ENCODE measurements around the gene PHF10. TPM values are rescaled to one million over a fixed set of nuclear protein-coding genes. Genes with fewer than 3 reads are reported as not detected.
A peak's percentile ranks its signal among the peaks of the same experiment; 100 is the strongest.

The PHF10 gene
- total RNA-seq, 2 donors from 2014 or later: 38.4 to 62.3 TPM

DNA sequence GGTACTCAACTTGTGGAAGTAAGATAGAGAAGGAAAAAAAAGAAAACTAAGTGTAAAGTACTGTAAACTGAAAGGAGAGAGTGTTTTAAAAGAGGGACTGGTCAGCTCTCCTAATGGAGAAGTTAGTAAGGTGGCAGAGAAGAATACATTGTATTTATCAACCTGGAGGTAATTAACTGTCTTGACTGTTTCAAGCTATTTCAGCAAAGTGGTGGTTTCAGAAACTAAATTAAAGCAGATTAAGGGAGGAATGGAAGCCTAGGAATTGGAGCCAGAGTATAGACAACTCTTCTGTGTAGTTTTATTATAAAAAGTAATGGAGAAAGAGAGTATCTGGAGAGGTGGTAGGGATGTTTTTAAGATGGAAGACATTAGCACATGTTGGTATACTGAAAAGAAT lies 2.7 kb upstream of the PHF10 start:
- Histone ChIP-seq H3K36me3 (no peaks in the 10 kb centered on the region), H3K4me1 (ENCODE audit: control insufficient read depth in 1 of 2, low read depth in 2 of 2) (peaks cover 6 to 15% of the 10 kb centered on the region in 2 donors), H3K4me3 (no peak overlapping the region), H3K27me3 (replicated peaks; ENCODE audit: insufficient read depth) (no peaks in the 10 kb centered on the region), H3K27ac (no peak overlapping the region), H3K9me3 (no peaks in the 10 kb centered on the region)
- no peak for ATAC-seq (ENCODE audit: insufficient number of reproducible peaks, low FRiP score, low read depth)
- DNase-seq (ENCODE audit: low spot score): no peak
- TF ChIP-seq, protein P1, sequence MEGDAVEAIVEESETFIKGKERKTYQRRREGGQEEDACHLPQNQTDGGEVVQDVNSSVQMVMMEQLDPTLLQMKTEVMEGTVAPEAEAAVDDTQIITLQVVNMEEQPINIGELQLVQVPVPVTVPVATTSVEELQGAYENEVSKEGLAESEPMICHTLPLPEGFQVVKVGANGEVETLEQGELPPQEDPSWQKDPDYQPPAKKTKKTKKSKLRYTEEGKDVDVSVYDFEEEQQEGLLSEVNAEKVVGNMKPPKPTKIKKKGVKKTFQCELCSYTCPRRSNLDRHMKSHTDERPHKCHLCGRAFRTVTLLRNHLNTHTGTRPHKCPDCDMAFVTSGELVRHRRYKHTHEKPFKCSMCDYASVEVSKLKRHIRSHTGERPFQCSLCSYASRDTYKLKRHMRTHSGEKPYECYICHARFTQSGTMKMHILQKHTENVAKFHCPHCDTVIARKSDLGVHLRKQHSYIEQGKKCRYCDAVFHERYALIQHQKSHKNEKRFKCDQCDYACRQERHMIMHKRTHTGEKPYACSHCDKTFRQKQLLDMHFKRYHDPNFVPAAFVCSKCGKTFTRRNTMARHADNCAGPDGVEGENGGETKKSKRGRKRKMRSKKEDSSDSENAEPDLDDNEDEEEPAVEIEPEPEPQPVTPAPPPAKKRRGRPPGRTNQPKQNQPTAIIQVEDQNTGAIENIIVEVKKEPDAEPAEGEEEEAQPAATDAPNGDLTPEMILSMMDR (IDR thresholded peaks at IDR 0.05): no peak

DNA sequence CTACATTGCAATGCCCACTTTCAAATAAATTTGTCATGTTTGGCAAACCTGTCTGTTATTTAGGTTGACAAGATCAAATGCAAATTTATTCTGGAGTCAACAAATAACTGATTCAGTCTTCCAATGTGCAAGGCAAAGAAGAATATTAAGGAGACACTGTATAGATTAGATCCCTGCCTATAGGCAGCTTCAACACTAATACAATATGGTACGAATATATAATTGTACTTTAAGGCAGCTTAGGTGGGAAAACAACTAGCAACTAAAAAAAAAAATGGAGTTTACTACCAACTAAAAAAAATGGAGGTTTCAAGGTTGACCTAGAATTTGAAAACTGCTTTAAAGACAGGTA lies 1.7 kb upstream of the PHF10 start:
- no peak overlapping the region for H3K4me3 ChIP-seq
- no peak for ATAC-seq (ENCODE audit: insufficient number of reproducible peaks, low FRiP score, low read depth)
- no peaks in the 10 kb centered on the region for H3K36me3 ChIP-seq
- no peak overlapping the region for H3K27ac ChIP-seq
- H3K4me1 ChIP-seq (ENCODE audit: control insufficient read depth in 1 of 2, low read depth in 2 of 2): peaks cover 15 to 22% of the 10 kb centered on the region in 2 donors
- DNase-seq (ENCODE audit: low spot score): no peak
- TF ChIP-seq, protein P1 (IDR thresholded peaks at IDR 0.05): no peak
- H3K27me3 ChIP-seq (replicated peaks; ENCODE audit: insufficient read depth): no peaks in the 10 kb centered on the region
- no peaks in the 10 kb centered on the region for H3K9me3 ChIP-seq

DNA sequence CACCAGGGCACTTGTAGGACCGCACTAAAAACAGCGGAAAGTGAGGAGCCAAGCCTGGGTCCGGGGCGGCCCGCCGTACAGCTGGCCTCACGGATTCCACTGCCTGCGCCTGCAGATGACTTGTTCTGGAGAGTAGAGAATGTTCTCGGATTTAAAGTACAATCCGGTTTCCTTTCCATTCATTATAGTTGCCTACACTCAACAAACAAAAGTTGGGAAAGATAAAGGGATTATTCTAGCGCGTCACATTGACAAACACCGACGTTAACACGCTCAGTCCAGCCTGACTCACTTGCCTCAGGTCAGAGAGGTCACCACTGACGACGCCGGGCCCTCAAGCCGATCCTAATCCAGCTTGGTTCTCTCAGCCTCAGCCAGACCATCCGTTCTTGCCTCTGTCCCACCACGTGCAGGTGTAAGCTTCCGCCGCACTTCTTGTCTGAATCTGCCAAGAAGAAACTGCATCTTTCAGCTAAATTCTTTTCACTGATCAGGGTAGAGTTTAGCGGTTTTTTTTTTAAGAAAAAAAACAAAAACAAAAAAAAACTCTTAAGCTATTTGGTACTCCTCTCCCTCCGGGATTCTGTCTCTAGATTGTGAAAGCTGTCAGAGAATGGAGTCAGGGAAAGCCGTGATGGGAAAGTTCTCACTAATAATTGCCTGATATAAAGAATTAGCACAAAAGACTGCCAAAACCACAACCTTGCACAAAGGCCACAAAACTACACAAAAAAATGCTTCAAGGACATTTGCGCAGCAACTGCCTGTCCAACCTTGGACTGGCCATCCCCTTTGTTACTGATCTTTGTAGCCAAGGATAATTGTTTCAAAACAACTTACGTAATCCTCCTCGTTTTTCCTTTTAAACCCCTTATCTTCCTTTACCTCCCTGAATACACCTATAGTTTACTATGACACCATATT lies 1.1 kb upstream of the PHF10 start:
- Histone ChIP-seq H3K9me3 (no peaks in the 10 kb centered on the region), H3K36me3 (no peaks in the 10 kb centered on the region), H3K4me1 (ENCODE audit: control insufficient read depth in 1 of 2, low read depth in 2 of 2) (peaks cover 21 to 22% of the 10 kb centered on the region in 2 donors), H3K4me3 (peak overlapping the region; percentile 94), H3K27ac (peak overlapping the region; percentile 69 to 85), H3K27me3 (replicated peaks; ENCODE audit: insufficient read depth) (no peaks in the 10 kb centered on the region)
- TF ChIP-seq, protein P1 (IDR thresholded peaks at IDR 0.05): no peak
- peak; percentile 29 for DNase-seq (ENCODE audit: low spot score)
- ATAC-seq (ENCODE audit: insufficient number of reproducible peaks, low FRiP score, low read depth): no peak

DNA sequence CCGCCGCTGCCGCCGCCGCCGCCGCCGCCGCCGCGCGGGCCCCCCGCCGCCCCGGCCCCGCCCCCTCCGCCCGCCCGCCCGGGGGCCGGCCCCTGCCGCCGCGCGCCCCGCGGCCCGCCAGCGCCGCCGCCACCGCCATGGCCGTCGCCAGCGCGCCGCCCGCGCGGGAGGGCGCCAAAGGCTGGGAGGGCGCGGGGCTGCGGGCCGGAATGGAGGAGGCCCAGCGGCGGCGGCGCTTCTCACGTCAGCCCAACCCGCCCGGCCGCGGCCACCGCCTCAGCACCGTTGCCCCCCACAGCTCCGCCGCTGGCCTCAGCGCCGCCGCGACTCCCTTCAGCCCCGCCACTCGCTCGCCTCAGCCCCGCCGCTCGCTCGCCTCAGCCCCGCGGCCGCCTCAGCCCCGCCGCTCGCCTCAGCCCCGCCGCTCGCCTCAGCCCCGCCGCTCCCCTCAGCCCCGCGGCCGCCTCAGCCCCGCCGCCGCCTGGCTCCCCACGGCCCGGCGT lies 258 bp downstream of the PHF10 start:
- no peak for DNase-seq (ENCODE audit: low spot score)
- H3K27ac ChIP-seq: peak overlapping the region in 1 of 2 donors; percentile 52

More for the DNA sequence above, 258 bp downstream of the PHF10 start:
- H3K27me3 ChIP-seq (replicated peaks; ENCODE audit: insufficient read depth): no peaks in the 10 kb centered on the region
- ATAC-seq (ENCODE audit: insufficient number of reproducible peaks, low FRiP score, low read depth): peak; percentile 11
- no peaks in the 10 kb centered on the region for H3K36me3 ChIP-seq
- H3K4me3 ChIP-seq: peak overlapping the region; percentile 56
- peaks cover 22% of the 10 kb centered on the region in 2 donors for H3K4me1 ChIP-seq (ENCODE audit: control insufficient read depth in 1 of 2, low read depth in 2 of 2)
- TF ChIP-seq, protein P1 (IDR thresholded peaks at IDR 0.05): no peak
- no peaks in the 10 kb centered on the region for H3K9me3 ChIP-seq
